Stimulated activated CD4-positive, alpha-beta T cell treated with anti-CD3 and anti-CD28 coated beads, Interleukin-2, amount 100 ng/mL, for 4 hours (primary cell): ENCODE measurements around the gene NPW.

Experiments used
- DNase-seq: peaks from one replicate; pipeline ENCODE4 v3.0.0-alpha.2; 2020; ENCODE audit warnings: low read depth

Gene NPW

DNA sequence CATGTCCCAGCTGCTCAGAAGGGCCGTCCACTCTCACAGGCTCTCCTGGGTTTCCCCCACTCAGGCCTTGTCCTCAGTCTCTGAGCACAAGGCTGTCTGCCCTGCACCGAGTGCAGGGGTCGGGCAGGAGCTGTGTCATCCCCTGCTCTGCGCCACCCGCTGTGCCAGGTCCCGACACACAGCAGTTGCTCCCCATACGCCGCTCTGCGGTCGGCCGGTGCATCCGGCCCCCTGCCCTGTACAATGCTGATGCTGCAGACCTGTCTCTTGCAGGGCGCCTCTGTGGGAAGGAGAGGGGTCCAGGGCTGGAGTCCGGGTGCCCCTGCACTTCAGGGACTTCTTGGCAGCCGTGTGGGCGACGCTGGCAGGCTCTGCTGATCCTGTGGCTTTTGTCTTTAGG is 34.3 kb downstream of the NPW start:
- no peak for DNase-seq

DNA sequence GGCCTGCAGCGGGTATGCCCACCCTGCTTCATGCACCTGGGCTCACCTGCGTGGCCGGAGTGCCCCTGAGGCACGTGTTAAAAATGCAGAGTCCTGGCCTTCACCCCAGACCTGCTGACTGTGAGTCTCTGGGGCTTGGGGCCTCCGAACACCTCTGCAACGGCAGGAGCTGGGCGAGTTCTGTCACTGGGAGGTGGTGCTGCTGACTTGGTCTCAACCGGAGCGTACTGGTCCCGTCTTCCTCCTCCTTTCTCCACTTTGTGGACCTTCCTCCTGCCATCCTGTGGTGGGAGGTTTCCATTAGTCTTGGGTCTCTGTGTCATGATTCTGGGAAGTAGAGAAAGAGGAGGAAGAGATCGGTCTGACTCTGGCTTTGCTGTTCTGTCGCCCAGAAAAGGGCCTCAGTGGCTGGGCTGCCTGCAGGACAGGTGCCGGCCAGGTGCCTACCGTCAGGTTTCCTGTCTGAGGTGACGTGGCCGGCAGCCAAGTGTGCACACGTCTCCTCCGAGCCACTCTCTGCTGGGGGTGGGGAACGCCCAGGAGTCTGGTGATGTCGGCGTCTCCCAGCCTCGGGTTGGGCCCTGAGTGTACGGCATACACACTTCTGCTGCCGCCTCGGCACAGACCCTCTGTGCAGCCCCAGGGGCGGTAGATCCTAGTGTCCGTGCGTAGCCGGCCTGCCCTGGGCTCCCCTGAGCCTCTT is 35.1 kb downstream of the NPW start:
- no peak for DNase-seq

DNA sequence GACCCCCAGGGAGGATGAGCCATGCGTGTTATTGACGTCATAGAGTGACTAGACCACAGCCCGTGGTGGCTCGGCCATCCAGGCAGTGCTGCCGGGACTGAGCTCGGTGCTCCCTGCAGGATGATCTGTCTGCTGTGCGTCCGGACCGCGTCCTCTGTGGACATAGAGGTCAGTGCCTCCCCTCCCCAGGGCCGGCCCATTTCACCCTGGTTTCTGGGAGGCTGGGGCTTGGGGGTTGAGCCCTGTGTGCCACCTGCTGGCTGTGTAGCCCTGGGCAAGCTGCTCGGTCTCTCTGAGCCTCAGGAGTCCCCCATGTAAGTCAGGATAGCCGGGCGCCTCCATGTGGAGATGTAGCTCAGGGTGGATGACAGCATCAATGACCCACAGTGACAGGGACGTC is 36.5 kb downstream of the NPW start:
- DNase-seq, result no peak

DNA sequence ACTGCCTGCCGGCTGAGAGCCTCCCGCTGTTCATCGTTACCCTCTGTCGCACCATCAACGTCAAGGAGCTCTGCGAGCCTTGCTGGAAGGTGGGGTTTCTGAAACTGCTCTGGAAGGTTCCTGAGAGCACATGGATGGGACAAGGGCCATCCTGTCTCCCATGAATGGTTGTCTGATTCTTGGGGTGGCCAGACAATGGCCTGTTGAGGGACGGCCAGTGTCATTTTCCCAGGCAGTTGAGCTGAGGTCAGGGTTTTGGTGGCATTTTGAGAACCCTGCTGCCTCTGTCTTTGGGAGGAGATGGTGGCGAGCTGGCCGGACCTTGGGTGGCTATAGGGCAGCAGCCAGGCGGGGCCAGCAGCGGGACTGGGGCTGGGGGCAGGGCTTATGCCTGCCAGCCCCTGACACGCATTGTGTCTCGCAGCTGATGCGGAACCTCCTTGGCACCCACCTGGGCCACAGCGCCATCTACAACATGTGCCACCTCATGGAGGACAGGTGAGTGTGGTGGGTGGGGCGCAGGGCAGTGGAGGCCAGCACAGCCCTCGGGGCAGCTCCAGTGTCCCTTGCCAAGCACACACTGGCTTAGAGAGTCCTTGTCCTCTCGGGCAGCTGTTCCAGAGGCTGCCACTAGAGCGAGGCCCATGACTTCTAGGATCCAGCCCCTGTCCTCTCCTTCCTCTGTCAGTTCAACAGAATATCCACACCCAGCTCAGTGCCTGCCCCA is 37.3 kb downstream of the NPW start:
- DNase-seq, result no peak

DNA sequence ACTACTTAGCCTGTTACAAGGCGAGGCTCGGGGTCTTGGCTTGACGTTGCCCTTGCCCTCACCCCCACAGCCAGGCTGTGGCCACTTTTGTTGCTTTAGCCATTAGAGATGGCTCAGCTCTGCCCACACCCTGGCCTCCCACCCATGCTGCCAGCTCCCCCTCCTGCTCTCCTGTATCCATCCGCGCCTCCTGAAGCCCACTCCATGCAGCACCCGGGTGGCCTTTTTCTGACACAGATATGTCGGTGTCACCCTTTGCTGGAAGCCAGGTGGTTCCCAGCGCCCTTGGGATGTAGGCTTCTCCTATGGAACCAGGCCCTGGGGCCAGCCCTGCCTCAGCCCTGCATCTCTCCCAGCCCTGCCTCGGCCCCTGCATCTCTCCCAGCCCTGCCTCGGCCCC is 37.9 kb downstream of the NPW start:
- DNase-seq, result no peak

DNA sequence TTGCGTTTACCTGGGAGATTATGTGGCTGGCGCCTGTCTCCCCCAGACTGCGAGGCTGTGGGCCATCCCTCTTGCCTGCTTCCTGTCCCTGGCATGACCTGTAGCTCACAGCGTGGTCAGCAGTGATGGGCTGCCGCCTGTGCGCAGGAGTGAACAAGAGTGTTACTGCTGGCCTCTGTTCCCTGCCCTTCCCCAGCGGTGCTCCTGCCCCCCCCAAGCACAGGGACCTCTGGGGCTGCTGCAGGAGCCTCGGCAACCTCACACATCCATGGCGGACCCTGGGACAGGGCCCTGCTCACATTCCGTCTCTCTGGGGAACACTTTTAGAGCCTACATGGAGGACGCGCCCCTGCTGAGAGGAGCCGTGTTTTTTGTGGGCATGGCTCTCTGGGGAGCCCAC is 38.8 kb downstream of the NPW start:
- no peak for DNase-seq

DNA sequence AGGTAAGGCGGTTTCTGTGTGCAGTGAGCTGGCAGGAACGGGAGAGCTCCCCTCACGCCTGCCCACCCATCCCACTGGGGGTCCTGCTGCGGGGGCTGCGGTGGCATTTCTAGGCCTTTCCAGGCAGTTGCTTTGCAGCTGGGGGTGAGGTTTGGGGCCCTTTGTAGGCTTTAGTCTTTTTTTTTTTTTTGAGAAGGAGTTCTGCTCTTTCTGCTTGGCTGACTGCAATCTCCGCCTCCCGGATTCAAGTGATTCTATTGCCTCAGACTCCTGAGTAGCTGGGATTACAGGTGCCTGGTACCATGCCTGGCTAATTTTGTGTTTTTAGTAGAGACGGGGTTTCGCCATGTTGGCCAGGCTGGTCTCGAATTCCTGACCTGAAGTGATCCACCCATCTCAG is 39.3 kb downstream of the NPW start:
- DNase-seq, result no peak

DNA sequence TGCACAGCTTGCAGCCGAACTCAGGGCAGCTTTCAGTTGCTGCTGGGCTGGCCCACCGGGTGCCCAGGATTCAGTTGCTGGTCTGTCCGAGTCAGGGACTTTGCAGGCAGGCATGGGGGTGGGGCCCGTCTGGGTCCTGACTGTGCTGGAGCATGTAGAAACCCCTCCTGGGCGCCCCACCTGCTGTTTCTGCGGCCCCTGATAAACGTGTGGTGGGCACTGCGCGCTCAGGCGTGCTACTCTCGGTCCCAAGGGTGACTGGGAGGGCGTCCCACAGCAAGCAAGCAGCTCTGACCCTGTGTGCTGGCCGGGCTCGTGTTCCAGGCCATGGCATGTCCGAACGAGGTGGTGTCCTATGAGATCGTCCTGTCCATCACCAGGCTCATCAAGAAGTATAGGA is 40.8 kb downstream of the NPW start:
- no peak for DNase-seq

DNA sequence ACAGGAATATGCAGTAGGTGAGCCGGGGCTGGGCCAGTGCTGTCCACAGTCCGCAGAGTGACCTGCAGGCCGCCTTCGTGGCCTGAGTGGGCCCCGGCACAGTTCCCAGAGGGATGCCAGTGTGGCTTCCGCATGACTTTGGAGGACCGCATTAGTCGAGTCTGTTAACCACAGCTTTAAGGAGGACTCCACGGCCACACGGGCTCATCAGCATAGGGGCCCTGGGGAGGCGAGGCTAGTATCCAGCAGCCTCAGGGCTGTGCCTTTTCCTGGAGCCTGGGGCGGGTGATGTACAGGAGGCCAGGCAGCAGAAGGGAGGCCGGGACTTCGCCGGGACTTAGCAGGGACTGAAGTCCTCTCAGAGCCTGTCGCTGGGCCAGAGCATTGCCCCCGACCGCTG is 41.4 kb downstream of the NPW start:
- no peak for DNase-seq

DNA sequence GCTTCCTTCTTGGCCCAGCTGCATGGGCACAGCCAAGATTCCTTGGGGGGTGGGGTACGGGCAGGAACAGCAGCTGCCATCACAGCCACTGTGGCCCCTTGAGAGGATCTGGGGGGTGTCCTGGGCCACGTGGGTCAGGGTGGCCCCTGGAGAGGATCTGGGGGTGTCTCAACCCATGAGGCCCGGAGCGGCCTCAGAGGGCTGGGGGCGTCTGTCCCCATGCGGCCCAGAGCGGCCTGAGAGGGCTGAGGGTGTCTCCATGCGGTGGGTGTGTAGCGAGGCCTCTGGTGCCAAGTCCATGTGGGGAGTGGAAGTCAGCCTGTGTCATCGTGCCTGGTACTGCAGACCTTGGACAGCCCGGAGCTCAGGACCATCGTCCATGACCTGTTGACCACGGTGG is 41.9 kb downstream of the NPW start:
- DNase-seq, result no peak

DNA sequence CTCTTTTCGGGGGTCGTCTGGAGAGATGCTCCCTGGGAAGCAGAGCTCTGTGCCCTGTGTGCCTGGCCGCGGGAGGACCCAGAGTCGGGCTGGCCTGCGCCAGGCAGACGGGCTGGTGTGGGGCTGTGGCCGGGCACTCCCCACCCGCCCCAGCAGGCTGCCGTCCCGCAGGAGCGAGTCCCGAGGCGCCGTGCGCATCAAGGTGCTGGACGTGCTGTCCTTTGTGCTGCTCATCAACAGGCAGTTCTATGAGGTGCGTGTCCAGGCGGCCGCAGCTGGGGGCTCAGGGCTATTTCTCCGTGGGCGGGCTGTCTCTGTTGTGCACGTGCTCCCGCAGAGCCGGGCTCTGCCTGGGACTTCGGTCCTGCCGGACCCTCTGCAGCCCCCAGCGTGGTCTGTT is 43.2 kb downstream of the NPW start:
- no peak for DNase-seq

DNA sequence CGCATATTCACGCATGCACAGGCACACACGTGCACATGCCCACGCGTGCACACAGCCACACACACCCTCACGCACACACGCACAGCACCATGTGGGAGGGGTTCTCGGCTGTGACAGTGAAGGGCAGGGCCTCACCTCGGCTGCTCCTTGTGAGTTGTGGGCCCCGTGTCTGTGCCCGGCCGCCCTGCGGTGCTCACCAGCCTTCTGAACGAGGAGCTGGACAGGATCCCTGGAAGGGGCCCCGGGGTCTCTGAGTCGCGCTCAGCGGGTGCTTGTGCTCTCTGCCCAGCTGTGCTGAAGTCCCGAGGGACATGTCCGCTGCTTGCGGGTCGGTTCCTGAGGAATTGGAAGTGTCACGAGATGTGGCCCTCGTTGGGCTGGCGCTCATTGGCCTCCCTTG is 44.3 kb downstream of the NPW start:
- DNase-seq, result no peak

DNA sequence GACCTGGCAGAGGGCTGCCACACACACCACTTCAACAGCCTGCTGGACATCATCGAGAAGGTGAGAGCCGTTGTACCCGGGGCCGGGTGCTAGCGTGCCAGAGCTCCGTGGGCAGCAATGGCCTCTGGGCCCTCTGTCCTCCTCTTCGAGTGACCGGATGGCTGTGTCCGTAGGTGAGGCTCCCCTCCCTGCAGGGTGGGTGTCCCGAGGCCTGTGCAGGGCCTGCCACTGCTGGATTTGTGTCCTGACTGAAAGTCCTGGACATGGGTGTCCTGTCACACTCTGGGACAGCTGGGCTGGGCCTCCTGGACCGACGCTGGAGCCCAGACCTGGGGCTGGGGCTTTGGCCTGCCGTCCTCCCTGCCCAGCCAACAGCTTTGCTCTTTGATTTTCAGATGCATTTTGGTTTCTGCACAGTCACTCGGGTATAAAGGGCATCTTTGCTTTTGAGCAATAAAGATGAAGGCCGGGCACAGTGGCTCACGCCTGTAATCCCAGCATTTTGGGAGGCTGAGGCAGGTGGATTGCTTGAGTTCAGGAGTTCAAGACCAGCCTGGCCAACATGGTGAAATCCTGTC is 44.9 kb downstream of the NPW start:
- DNase-seq, result no peak

DNA sequence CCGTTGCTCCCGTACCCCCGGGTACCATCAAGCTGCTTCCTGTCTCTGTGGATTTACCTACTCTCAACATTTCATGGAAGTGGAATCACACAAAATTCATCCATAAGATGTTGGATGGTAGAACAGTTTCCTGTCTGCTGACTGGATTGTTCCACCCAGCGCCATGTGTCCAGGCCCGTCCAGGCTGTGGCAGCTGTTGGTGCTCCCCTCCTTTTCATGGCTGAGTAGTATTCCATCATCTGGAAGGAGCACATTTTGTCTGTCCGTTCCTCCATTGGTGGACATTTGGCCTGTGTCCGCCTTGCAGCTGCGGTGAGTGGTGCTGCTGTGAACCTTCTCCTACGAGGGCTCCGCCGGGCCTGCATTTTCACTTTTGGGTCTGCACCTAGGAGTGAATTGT is 46.6 kb downstream of the NPW start:
- DNase-seq, result no peak
